K562 (cell line): ENCODE results near the gene ARHGAP26. TPM values are rescaled to one million over a fixed set of nuclear protein-coding genes. Genes with fewer than 3 reads are reported as not detected.

Source experiments
- ATAC-seq: fragments of 200-7000 bp; cut with Tn5 transposase; 3 replicates; pipeline ENCODE4 v1.9.1; 2020; ENCODE audit warnings: moderate library complexity
- BruUV-seq: library from RNA; stranded (reverse); fragments of 400-500 nt; replicated peaks from 2 replicates; lab custom pipeline; 2021; lab: Mats Ljungman, UMichigan
- CTCF ChIA-PET: fragments of 300-600 bp; formaldehyde crosslinking; extraction: SDS; loops from one replicate; lab custom pipeline; 2021; ENCODE audit warnings: low intra/inter-chr PET ratio; lab: Yijun Ruan, JAX
- POLR2A ChIA-PET: fragments of 300-600, 350-650 bp; sonication (Branson Sonifier 250); formaldehyde crosslinking; extraction: SDS; loops from one replicate; lab custom pipeline; 2021; ENCODE audit warnings: antibody characterized with exemption, inconsistent platforms; lab: Yijun Ruan, JAX
- DNase-seq, 4 experiments: peaks; one replicate each; pipeline versions ENCODE4 v3.0.0 to v3.0.0-alpha.2; 2011 to 2018; ENCODE audit warnings: low spot score in 3 of 4, mixed read lengths in 3 of 4; ENCODE audit errors: extremely low read depth in 1 of 4
- FAIRE-seq: peaks from 2 replicates; lab custom pipeline; 2011; peaks lifted over from hg19 to GRCh38; lab: Jason Lieb, UNC
- H2AFZ ChIP-seq: 2 replicates; pipeline ENCODE4 v1.6.0; 2011; ENCODE audit warnings: low read depth, low read length, control low read depth, inconsistent platforms
- H3K27ac ChIP-seq: fragments of 200-600 bp; 3 replicates; pipeline ENCODE4 v1.8.0; 2011; ENCODE audit warnings: low read depth, mild to moderate bottlenecking, control low read depth, inconsistent platforms, low read length, moderate library complexity, mixed read lengths; ENCODE audit errors: extremely low read depth
- H3K27me3 ChIP-seq, 2 experiments: fragments of 300-600 bp in 1 of 2; 2 replicates in 1 of 2; 3 replicates in 1 of 2; pipeline versions ENCODE4 v1.6.0 to v1.8.0; 2011; ENCODE audit warnings: inconsistent platforms in 2 of 2, low read length in 2 of 2, mild to moderate bottlenecking in 1 of 2, mixed read lengths in 1 of 2, moderate library complexity in 1 of 2; ENCODE audit not compliant: control insufficient read depth in 2 of 2, insufficient read depth in 2 of 2
- H3K36me3 ChIP-seq: fragments of 300-600 bp; 3 replicates; pipeline ENCODE4 v1.8.0; 2011; ENCODE audit warnings: mild to moderate bottlenecking, low read length, inconsistent platforms; ENCODE audit not compliant: control insufficient read depth, insufficient read depth
- H3K4me1 ChIP-seq, 2 experiments: fragments of 200-600 bp in 1 of 2; replicated peaks in 1 of 2; 2 replicates in 1 of 2; 3 replicates in 1 of 2; pipeline versions ENCODE4 v1.5.1 to v1.8.0; 2011; ENCODE audit warnings: inconsistent platforms in 2 of 2, low read length in 2 of 2, mild to moderate bottlenecking in 1 of 2, mixed read lengths in 1 of 2, moderate library complexity in 1 of 2; ENCODE audit not compliant: control insufficient read depth in 2 of 2, insufficient read depth in 2 of 2
- H3K4me2 ChIP-seq: 2 replicates; pipeline ENCODE4 v1.6.1; 2011; ENCODE audit warnings: low read length, control low read depth, inconsistent platforms, mixed read lengths; ENCODE audit not compliant: insufficient read depth
- H3K4me3 ChIP-seq: fragments of 200-600 bp; sonication (generic), shearing (Covaris generic); 2 replicates; pipeline ENCODE4 v1.5.1; 2016; ENCODE audit warnings: control low read depth, inconsistent platforms
- H3K79me2 ChIP-seq: fragments of 200-600 bp; 3 replicates; pipeline ENCODE4 v1.8.0; 2011; ENCODE audit warnings: low read length, inconsistent platforms; ENCODE audit not compliant: control insufficient read depth, insufficient read depth
- H3K9ac ChIP-seq, 2 experiments: 2 replicates each; pipeline versions ENCODE4 v1.6.0 to v1.6.1; 2011; ENCODE audit warnings: low read depth in 2 of 2, low read length in 2 of 2, control low read depth in 1 of 2, inconsistent platforms in 1 of 2, mild to moderate bottlenecking in 1 of 2, mixed read lengths in 1 of 2; ENCODE audit not compliant: insufficient read depth in 1 of 2
- H3K9me1 ChIP-seq: one replicate; pipeline ENCODE4 v1.6.0; 2011; ENCODE audit warnings: inconsistent platforms, mild to moderate bottlenecking, low read length, moderate library complexity; ENCODE audit not compliant: control insufficient read depth, insufficient read depth
- H3K9me3 ChIP-seq: replicated peaks from 2 replicates; pipeline ENCODE4 v1.5.1; 2011; ENCODE audit warnings: low read depth, low read length, inconsistent platforms; ENCODE audit not compliant: control insufficient read depth, insufficient read depth
- H4K20me1 ChIP-seq: replicated peaks from 2 replicates; pipeline ENCODE4 v1.6.1; 2011; ENCODE audit warnings: low read length, inconsistent platforms, mixed read lengths; ENCODE audit not compliant: control insufficient read depth, insufficient read depth
- BDP1 ChIP-seq: IDR thresholded peaks from 3 replicates; pipeline ENCODE4 v1.6.1; 2011; ENCODE audit not compliant: insufficient read length, insufficient read depth
- DACH1 ChIP-seq: fragments of 450-650 bp; IDR thresholded peaks from 2 replicates; pipeline ENCODE4 v1.6.1; 2018; ENCODE audit not compliant: partially characterized antibody
- ELF4 ChIP-seq: fragments of 450-650 bp; formaldehyde crosslinking; IDR thresholded peaks from 2 replicates; pipeline ENCODE4 v1.4.0; 2022; ENCODE audit warnings: missing genetic modification characterization
- IRF1 ChIP-seq: sonication (generic); formaldehyde crosslinking; IDR thresholded peaks from 2 replicates; pipeline ENCODE4 v1.8.0; 2022; ENCODE audit warnings: missing genetic modification reagents, mild to moderate bottlenecking, borderline replicate concordance
- NBN ChIP-seq: fragments of 450-650 bp; IDR thresholded peaks from 2 replicates; pipeline ENCODE4 v1.6.1; 2016; ENCODE audit warnings: low read depth, mild to moderate bottlenecking
- NCOA2 ChIP-seq, 2 experiments: fragments of 450-650 bp; IDR thresholded peaks; 2 replicates each; pipeline ENCODE4 v1.6.1; 2018; ENCODE audit warnings: mild to moderate bottlenecking in 2 of 2, moderate library complexity in 1 of 2; ENCODE audit not compliant: partially characterized antibody in 2 of 2
- NCOA4 ChIP-seq: fragments of 450-650 bp; IDR thresholded peaks from 2 replicates; pipeline ENCODE4 v1.6.1; 2018; ENCODE audit warnings: mild to moderate bottlenecking; ENCODE audit not compliant: partially characterized antibody
- SETDB1 ChIP-seq: IDR thresholded peaks from one replicate; pipeline ENCODE4 v1.6.1; 2012; ENCODE audit warnings: low read length, control low read depth, inconsistent platforms
- SIN3B ChIP-seq: fragments of 450-650 bp; IDR thresholded peaks from 2 replicates; pipeline ENCODE4 v1.6.1; 2017; ENCODE audit warnings: low read depth, mild to moderate bottlenecking, moderate library complexity
- TRIM25 ChIP-seq: fragments of 450-650 bp; IDR thresholded peaks from 2 replicates; pipeline ENCODE4 v1.7.0; 2016; ENCODE audit warnings: borderline replicate concordance
- ZNF124 ChIP-seq: sonication (generic); formaldehyde crosslinking; IDR thresholded peaks from 2 replicates; pipeline ENCODE4 v1.8.1; 2022; ENCODE audit warnings: missing genetic modification reagents
- ZNF282 ChIP-seq: sonication (generic); formaldehyde crosslinking; IDR thresholded peaks from 2 replicates; pipeline ENCODE4 v1.8.1; 2023; ENCODE audit warnings: missing genetic modification reagents
- ZNF589 ChIP-seq: fragments of 200-800 bp; sonication (Bioruptor generic); IDR thresholded peaks from 2 replicates; pipeline ENCODE4 v1.6.1; 2016; ENCODE audit warnings: low read depth, missing genetic modification characterization, missing compliant biosample characterization
- in situ Hi-C: fragments of 300-500 bp; cut with MboI; formaldehyde crosslinking; loops from 4 replicates; pipeline ENCODE4 v1.15.0; 2018; ENCODE audit warnings: inconsistent platforms, mixed read lengths
- intact Hi-C: fragments of 100-400 bp; cut with micrococcal nuclease; formaldehyde crosslinking; loops from 2 replicates; pipeline ENCODE4 v1.14.2; 2022
- polyA plus RNA-seq, 8 experiments: library from polyadenylated mRNA; depleted of rRNA in 4 of 8; stranded (reverse) in 5 of 8; unstranded in 3 of 8; fragments of >200 nt; fragmentation: Nextera tagmentation in 2 of 8; fragmentation: Illumina TruSeq in 1 of 8; extraction: Ambion mirVana in 2 of 8; extraction: Trizol in 1 of 8; gene quantifications; 2 replicates each; pipeline versions ENCODE4 v1.2.1 to v1.2.3, GENCODE V29; 2011 to 2014; ENCODE audit warnings: inconsistent platforms in 1 of 8, missing spikeins in 1 of 8
- total RNA-seq, 7 experiments: library from RNA; depleted of rRNA in 6 of 7; stranded (reverse); fragments of >200 nt in 6 of 7; fragmentation: Illumina TruSeq in 2 of 7; extraction: Trizol in 2 of 7; gene quantifications; 2 replicates each; pipeline versions ENCODE4 v1.2.1 to v1.2.3, GENCODE V29; 2011 to 2021; ENCODE audit warnings: low replicate concordance in 1 of 7

ARHGAP26 gene
- total and polyA plus RNA-seq, 9 of the 15 experiments (the other 6 are each of a cell fraction or from before 2014, with no cell fraction given) = 0.13 to 1.1 (median 0.55) TPM

GRCh38 chr5:143149759-143150158, 379.6 kb downstream of the ARHGAP26 start:
- ChIA-PET CTCF (no interaction called here), POLR2A (no interaction called here)
- no peaks in the 10 kb centered on the region; a peak in 2 of 5 replicates for H3K27me3 ChIP-seq
- no peak overlapping the region for H3K27ac ChIP-seq
- no peaks in the 10 kb centered on the region for H3K79me2 ChIP-seq
- no peaks in the 10 kb centered on the region for H4K20me1 ChIP-seq
- H3K9me3 ChIP-seq = no peaks in the 10 kb centered on the region
- TF ChIP-seq DACH1 (no peak), NCOA2 (IDR thresholded peaks at IDR 0.05; ENCODE audit: partially characterized antibody in 2 of 2) (no peak), BDP1 (no peak), NCOA4 (no peak), SETDB1 (no peak), ZNF589 (CRISPR knock-in tag) (no peak), SIN3B (no peak), NBN (no peak), TRIM25 (no peak), ZNF124 (no peak), ZNF282 (no peak), ELF4 (CRISPR knock-in tag) (no peak), IRF1 (CRISPR knock-in tag) (no peak)
- no peak for DNase-seq
- no peak for FAIRE-seq
- no peak overlapping the region for H3K4me2 ChIP-seq
- ATAC-seq = no peak
- no peak overlapping the region for H3K9ac ChIP-seq
- no TSS peak for BruUV-seq
- no peaks in the 10 kb centered on the region; a peak in 2 of 5 replicates for H3K4me1 ChIP-seq
- intact Hi-C loops = no loop called here
- no peak overlapping the region for H3K4me3 ChIP-seq
- H3K36me3 ChIP-seq = no peaks in the 10 kb centered on the region
- H2AFZ ChIP-seq = no peak overlapping the region
- in situ Hi-C loops = no loop called here
- H3K9me1 ChIP-seq = no peaks in the 10 kb centered on the region
